Endothelial cell of umbilical vein (primary cell): ENCODE results near the gene TMEM63B. TPM values are rescaled to one million over a fixed set of nuclear protein-coding genes. Genes with fewer than 3 reads are reported as not detected.

Experiments
- BruUV-seq: library from RNA; stranded (reverse); fragments of 400-500 nt; replicated peaks from 2 replicates; lab custom pipeline; 2021; lab: Mats Ljungman, UMichigan
- CTCF ChIA-PET: fragments of 300-600, 350-600 bp; sonication (Branson Sonifier 250); formaldehyde crosslinking; loops from one replicate; lab custom pipeline; 2021; ENCODE audit warnings: antibody characterized with exemption, inconsistent platforms; lab: Charles Lee
- POLR2A ChIA-PET: fragments of 300-600, 350-600 bp; sonication (Branson Sonifier 250); formaldehyde crosslinking; loops from one replicate; lab custom pipeline; 2021; ENCODE audit warnings: antibody characterized with exemption, inconsistent platforms; lab: Charles Lee
- DNase-seq: peaks from one replicate; pipeline ENCODE4 v3.0.0-alpha.2; 2011; ENCODE audit warnings: low read depth, low spot score
- FAIRE-seq: peaks from 2 replicates; lab custom pipeline; 2011; peaks lifted over from hg19 to GRCh38; lab: Jason Lieb, UNC
- H2AFZ ChIP-seq: 2 replicates; pipeline ENCODE4 v1.6.0; 2012; ENCODE audit warnings: low read depth, low read length, control low read depth, inconsistent platforms
- H3K27ac ChIP-seq: 2 replicates; pipeline ENCODE4 v1.5.1; 2011; ENCODE audit warnings: low read depth, mild to moderate bottlenecking, control low read depth, low read length, moderate library complexity; ENCODE audit not compliant: insufficient read depth
- H3K27me3 ChIP-seq, 2 experiments: 2 replicates each; pipeline versions ENCODE4 v1.6.0 to v1.6.1; 2011; ENCODE audit warnings: low read length in 2 of 2, mixed read lengths in 1 of 2; ENCODE audit not compliant: control insufficient read depth in 2 of 2, insufficient read depth in 2 of 2
- H3K36me3 ChIP-seq, 2 experiments: 2 replicates in 1 of 2; 3 replicates in 1 of 2; pipeline ENCODE4 v1.5.1; 2011; ENCODE audit warnings: low read length in 2 of 2, mild to moderate bottlenecking in 1 of 2, moderate library complexity in 1 of 2; ENCODE audit not compliant: control insufficient read depth in 2 of 2, insufficient read depth in 2 of 2; ENCODE audit errors: extremely low read depth in 1 of 2
- H3K4me1 ChIP-seq: 3 replicates; pipeline ENCODE4 v1.5.1; 2011; ENCODE audit warnings: mild to moderate bottlenecking, low read length; ENCODE audit not compliant: control insufficient read depth, insufficient read depth; ENCODE audit errors: extremely low read depth
- H3K4me2 ChIP-seq: 2 replicates; pipeline ENCODE4 v1.6.1; 2011; ENCODE audit warnings: low read length, control low read depth, mixed read lengths; ENCODE audit not compliant: insufficient read depth
- H3K4me3 ChIP-seq, 3 experiments: fragments of 200-600 bp in 1 of 3; sonication (generic), shearing (Covaris generic) in 1 of 3; replicated peaks in 1 of 3; 2 replicates each; pipeline ENCODE4 v1.5.1; 2011 to 2016; ENCODE audit warnings: control low read depth in 3 of 3, low read length in 3 of 3, mild to moderate bottlenecking in 2 of 3, inconsistent platforms in 1 of 3, low read depth in 1 of 3, moderate library complexity in 1 of 3; ENCODE audit not compliant: insufficient read depth in 1 of 3
- H3K79me2 ChIP-seq: 2 replicates; pipeline ENCODE4 v1.6.0; 2012; ENCODE audit warnings: low read length, inconsistent platforms; ENCODE audit not compliant: control insufficient read depth, insufficient read depth
- H3K9ac ChIP-seq: replicated peaks from 2 replicates; pipeline ENCODE3; 2011; ENCODE audit warnings: low read length, control low read depth; ENCODE audit not compliant: insufficient read depth; ENCODE audit errors: extremely low read depth
- H3K9me1 ChIP-seq: replicated peaks from 3 replicates; pipeline ENCODE4 v1.6.0; 2011; ENCODE audit warnings: mild to moderate bottlenecking, low read length; ENCODE audit not compliant: control insufficient read depth, insufficient read depth; ENCODE audit errors: extremely low read depth
- H3K9me3 ChIP-seq: replicated peaks from 2 replicates; pipeline ENCODE4 v1.5.1; 2012; ENCODE audit warnings: low read length, inconsistent platforms; ENCODE audit not compliant: control insufficient read depth, insufficient read depth
- H4K20me1 ChIP-seq: replicated peaks from 2 replicates; pipeline ENCODE3; 2011; ENCODE audit warnings: mild to moderate bottlenecking, low read length; ENCODE audit not compliant: control insufficient read depth, insufficient read depth; ENCODE audit errors: extremely low read depth
- EZH2 ChIP-seq: IDR thresholded peaks from 2 replicates; pipeline ENCODE4 v1.6.1; 2012; ENCODE audit warnings: borderline replicate concordance, low read depth, mild to moderate bottlenecking, moderate library complexity, low read length, inconsistent platforms; ENCODE audit not compliant: severe bottlenecking
- FOS ChIP-seq: IDR thresholded peaks from 2 replicates; pipeline ENCODE4 v1.6.1; 2011; ENCODE audit warnings: mild to moderate bottlenecking, low read length, moderate library complexity, borderline replicate concordance; ENCODE audit not compliant: insufficient read depth
- GATA2 ChIP-seq: IDR thresholded peaks from 2 replicates; pipeline ENCODE4 v1.7.0; 2011; ENCODE audit warnings: low read depth, mild to moderate bottlenecking, moderate library complexity, mixed read lengths, low read length; ENCODE audit not compliant: insufficient read length, insufficient read depth
- JUN ChIP-seq: IDR thresholded peaks from 2 replicates; pipeline ENCODE4 v1.6.1; 2011; ENCODE audit warnings: borderline replicate concordance, low read depth; ENCODE audit not compliant: insufficient read length, insufficient read depth
- MAX ChIP-seq: IDR thresholded peaks from 2 replicates; pipeline ENCODE4 v1.6.1; 2011; ENCODE audit not compliant: insufficient read depth, insufficient read length
- MYC ChIP-seq: IDR thresholded peaks from one replicate; pipeline ENCODE4 v1.6.1; 2011; ENCODE audit warnings: mild to moderate bottlenecking, low read depth, low read length
- POLR2A ChIP-seq: IDR thresholded peaks from 2 replicates; pipeline ENCODE4 v1.6.1; 2012; ENCODE audit warnings: low read depth, mild to moderate bottlenecking, control low read depth, low read length
- POLR2AphosphoS5 ChIP-seq: IDR thresholded peaks from 2 replicates; pipeline ENCODE4 v1.6.1; 2012; ENCODE audit warnings: low read depth, mild to moderate bottlenecking, control low read depth, low read length, moderate library complexity; ENCODE audit not compliant: insufficient read depth
- dilution Hi-C: fragments of 300-500 bp; cut with MboI; formaldehyde crosslinking; loops from one replicate; pipeline ENCODE4 v1.15.0; 2019; ENCODE audit warnings: low sequenced_read_pairs; ENCODE audit not compliant: extremely low pct_ligation_motif_present
- intact Hi-C: fragments of 100-400 bp; cut with micrococcal nuclease; formaldehyde crosslinking; loops from one replicate; pipeline ENCODE4 v1.10.0; 2022
- polyA plus RNA-seq, 4 experiments: library from polyadenylated mRNA; depleted of rRNA in 3 of 4; stranded (reverse) in 3 of 4; unstranded in 1 of 4; fragments of >200 nt; gene quantifications; 2 replicates each; pipeline versions ENCODE4 v1.2.1 to v1.2.3, GENCODE V29; 2011 to 2012; ENCODE audit warnings: missing spikeins in 1 of 4
- total RNA-seq: library from RNA; stranded (reverse); gene quantifications from 2 replicates; pipeline ENCODE4 v1.2.3, GENCODE V29; 2021
- TF ChIP-seq, protein P1 (sequence below), 2 donors: IDR thresholded peaks; 1 replicate in 1 of 2; 2 replicates in 1 of 2; pipeline ENCODE4 v1.5.1; 2011; ENCODE audit warnings: low read length in 2 of 2, mild to moderate bottlenecking in 2 of 2, moderate library complexity in 2 of 2, control low read depth in 1 of 2, inconsistent platforms in 1 of 2, low read depth in 1 of 2; ENCODE audit not compliant: insufficient read depth in 1 of 2; ENCODE audit errors: extremely low read depth in 1 of 2

Gene TMEM63B
- total and polyA plus RNA-seq, 2 donors (not counting 3 experiments of a cell fraction or from before 2014, with no cell fraction given) = 49.7 to 56.1 TPM

DNA sequence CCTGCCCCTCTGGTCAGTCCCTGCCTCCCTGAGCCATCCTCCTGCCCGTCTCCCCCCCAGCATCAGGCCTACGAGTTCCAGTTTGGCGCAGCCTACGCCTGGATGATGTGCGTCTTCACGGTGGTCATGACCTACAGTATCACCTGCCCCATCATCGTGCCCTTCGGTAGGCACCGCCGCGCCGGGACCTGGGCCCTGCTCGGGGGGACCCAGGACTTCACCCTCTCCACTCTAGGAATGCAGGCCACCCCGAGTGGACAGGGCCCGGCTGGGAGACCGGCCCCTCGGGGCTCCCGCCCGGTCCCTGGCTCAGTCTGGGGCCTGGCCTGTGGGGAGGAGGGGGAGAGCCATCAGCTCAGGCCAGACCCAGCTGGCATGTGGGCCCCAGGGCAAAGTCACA, 25.2 kb downstream of the TMEM63B start:
- Histone ChIP-seq H3K9me3 (no peaks in the 10 kb centered on the region), H3K79me2 (no peaks in the 10 kb centered on the region), H3K36me3 (peaks cover 4 to 13% of the 10 kb centered on the region in 2 experiments), H3K27ac (no peak overlapping the region), H3K4me3 (no peak overlapping the region), H3K9me1 (no peaks in the 10 kb centered on the region), H4K20me1 (no peaks in the 10 kb centered on the region), H2AFZ (no peak overlapping the region), H3K27me3 (no peaks in the 10 kb centered on the region), H3K4me1 (no peaks in the 10 kb centered on the region), H3K4me2 (no peak overlapping the region), H3K9ac (no peak overlapping the region)
- no peak for TF ChIP-seq POLR2A
- no peak for TF ChIP-seq FOS
- no peak for TF ChIP-seq JUN
- TF ChIP-seq EZH2 = no peak
- no peak for TF ChIP-seq POLR2AphosphoS5
- TF ChIP-seq MAX = no peak
- TF ChIP-seq GATA2 = no peak
- TF ChIP-seq, protein P1, sequence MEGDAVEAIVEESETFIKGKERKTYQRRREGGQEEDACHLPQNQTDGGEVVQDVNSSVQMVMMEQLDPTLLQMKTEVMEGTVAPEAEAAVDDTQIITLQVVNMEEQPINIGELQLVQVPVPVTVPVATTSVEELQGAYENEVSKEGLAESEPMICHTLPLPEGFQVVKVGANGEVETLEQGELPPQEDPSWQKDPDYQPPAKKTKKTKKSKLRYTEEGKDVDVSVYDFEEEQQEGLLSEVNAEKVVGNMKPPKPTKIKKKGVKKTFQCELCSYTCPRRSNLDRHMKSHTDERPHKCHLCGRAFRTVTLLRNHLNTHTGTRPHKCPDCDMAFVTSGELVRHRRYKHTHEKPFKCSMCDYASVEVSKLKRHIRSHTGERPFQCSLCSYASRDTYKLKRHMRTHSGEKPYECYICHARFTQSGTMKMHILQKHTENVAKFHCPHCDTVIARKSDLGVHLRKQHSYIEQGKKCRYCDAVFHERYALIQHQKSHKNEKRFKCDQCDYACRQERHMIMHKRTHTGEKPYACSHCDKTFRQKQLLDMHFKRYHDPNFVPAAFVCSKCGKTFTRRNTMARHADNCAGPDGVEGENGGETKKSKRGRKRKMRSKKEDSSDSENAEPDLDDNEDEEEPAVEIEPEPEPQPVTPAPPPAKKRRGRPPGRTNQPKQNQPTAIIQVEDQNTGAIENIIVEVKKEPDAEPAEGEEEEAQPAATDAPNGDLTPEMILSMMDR (IDR thresholded peaks at IDR 0.05; ENCODE audit: extremely low read depth in 1 of 2, insufficient read depth in 1 of 2, low read depth in 1 of 2, low read length in 2 of 2) = no peak
- TF ChIP-seq MYC = no peak
- DNase-seq (no peak), FAIRE-seq (no peak)
- intact Hi-C loops = loop anchor here (5.0 kb wide), 1 partner anchor 185 kb away; no protein-coding TSS in a partner anchor
- dilution Hi-C loops = no loop called here
- CTCF ChIA-PET = interaction anchor here (0.9 to 5.0 kb wide), 6 partner anchors 10 to 82 kb away, joined by 3 to 56 read pairs (median 6); partner anchors contain the start of gene SLC29A1
- POLR2A ChIA-PET = no interaction called here
- no TSS peak for BruUV-seq
